Measurements from ENCODE around the gene AOC3. TPM values are rescaled to one million over a fixed set of nuclear protein-coding genes. Genes with fewer than 3 reads are reported as not detected.

The AOC3 gene
- total RNA-seq, 5 donors from 2014 or later (not counting 1 experiment from before 2014, with no cell fraction given), result 1.2 to 2.1 (median 1.2) TPM

- Mint-ChIP-seq H3K27me3 (peaks cover 3 to 4% of the 10 kb centered on the region in 2 donors), H3K9me3 (no peaks in the 10 kb centered on the region), H3K4me3 (peak overlapping the region in 2 of 3 donors; percentile 9 to 50), H3K4me1 (peaks cover 22 to 26% (median 25%) of the 10 kb centered on the region in 3 donors), H3K27ac (no peak overlapping the region), H3K36me3 (no peaks in the 10 kb centered on the region)
- no peaks in the 10 kb centered on the region for H3K9me3 ChIP-seq
- H3K36me3 ChIP-seq (ENCODE audit: control insufficient read depth in 2 of 2, extremely low read depth in 1 of 2, insufficient read depth in 1 of 2, low read length in 1 of 2), result peaks cover 0 to 7% of the 10 kb centered on the region in 2 donors
- H3K27me3 ChIP-seq (replicated peaks in 1 of 2; ENCODE audit: control insufficient read depth in 2 of 2, extremely low read depth in 1 of 2, insufficient read depth in 2 of 2, low read length in 1 of 2), result no peaks in the 10 kb centered on the region
- POLR2A ChIA-PET, result no interaction called here
- no peak overlapping the region for H3K4me3 ChIP-seq (ENCODE audit: control insufficient read depth in 1 of 2, extremely low read depth in 1 of 2, low read length in 1 of 2)
- CTCF ChIA-PET, result no interaction called here
- DNase-seq (no peak), ATAC-seq (replicated peaks in 1 of 4) (no peak)
- H3K27ac ChIP-seq (ENCODE audit: low read length), result no peak overlapping the region
- peaks cover 11 to 18% of the 10 kb centered on the region in 2 experiments for H3K4me1 ChIP-seq (ENCODE audit: control insufficient read depth in 1 of 2, extremely low read depth in 1 of 2, insufficient read depth in 2 of 2, low read length in 2 of 2)
Observed at GRCh38 chr17:42830971-42831370, 20.0 kb upstream of the AOC3 start.

- H3K27me3 Mint-ChIP-seq, result peaks cover 3 to 4% of the 10 kb centered on the region in 2 donors
- H3K4me3 ChIP-seq (ENCODE audit: control insufficient read depth in 1 of 2, extremely low read depth in 1 of 2, low read length in 1 of 2), result peak overlapping the region; percentile 92 to 95
- POLR2A ChIA-PET, result interaction anchor here (0.6 to 2.4 kb wide), 3 partner anchors 8 to 132 kb away, joined by 3 to 9 read pairs (median 4); partner anchors contain the start of gene BECN1 (in 2 of the 2)
Observed at GRCh38 chr17:42832213-42832933, 18.6 kb upstream of the AOC3 start.

GRCh38 chr17:42832934-42833766, 17.8 kb upstream of the AOC3 start, which contains the start of gene PSME3:
Gene PSME3, plus strand, starts transcription at chr17:42833397. Its CDS starts 235 bp downstream, at chr17:42833632.
- WGBS (ENCODE audit: insufficient coverage), result under 1% methylated on average over 62 of the region's 71 CpGs
- peaks cover 0 to 1% of the 10 kb centered on the region in 2 donors for H3K27me3 Mint-ChIP-seq
- POLR2A ChIA-PET, result interaction anchor here (0.6 to 2.4 kb wide), 5 partner anchors 9 to 901 kb away, joined by 3 to 9 read pairs (median 4); partner anchors contain the start of gene BECN1 (in 2 of the 2)

More at GRCh38 chr17:42832213-42832933, 18.6 kb upstream of the AOC3 start:
- H3K36me3 Mint-ChIP-seq, result no peaks in the 10 kb centered on the region
- DNase-seq, result no peak
- H3K9me3 Mint-ChIP-seq, result no peaks in the 10 kb centered on the region
- CTCF ChIA-PET, result interaction anchor here in 1 of 2 donors (1.1 to 1.7 kb wide), 5 partner anchors 9 to 166 kb away, joined by 3 to 11 read pairs (median 3); partner anchors contain the start of genes BECN1, CNTD1, COA3 and RPL27
- peaks cover 11 to 18% of the 10 kb centered on the region in 2 experiments for H3K4me1 ChIP-seq (ENCODE audit: control insufficient read depth in 1 of 2, extremely low read depth in 1 of 2, insufficient read depth in 2 of 2, low read length in 2 of 2)
- ATAC-seq (replicated peaks in 1 of 4), result peak in 2 of 4 experiments; percentile 6 to 25
- peaks cover 22 to 32% (median 25%) of the 10 kb centered on the region in 3 donors for H3K4me1 Mint-ChIP-seq
- H3K27me3 ChIP-seq (replicated peaks in 1 of 2; ENCODE audit: control insufficient read depth in 2 of 2, extremely low read depth in 1 of 2, insufficient read depth in 2 of 2, low read length in 1 of 2), result no peaks in the 10 kb centered on the region
- peaks cover 0 to 16% of the 10 kb centered on the region in 2 donors for H3K36me3 ChIP-seq (ENCODE audit: control insufficient read depth in 2 of 2, extremely low read depth in 1 of 2, insufficient read depth in 1 of 2, low read length in 1 of 2)
- peak overlapping the region; percentile 93 for H3K27ac ChIP-seq (ENCODE audit: low read length)
- peak overlapping the region; percentile 94 to 97 (median 95) for H3K4me3 Mint-ChIP-seq
- WGBS (ENCODE audit: insufficient coverage), result 60% methylated on average over 5 of the region's 9 CpGs
- H3K9me3 ChIP-seq, result no peaks in the 10 kb centered on the region
- peak overlapping the region; percentile 95 to 99 for H3K27ac Mint-ChIP-seq

GRCh38 chr17:42833767-42834422, 17.1 kb upstream of the AOC3 start:
- Mint-ChIP-seq H3K9me3 (no peaks in the 10 kb centered on the region), H3K36me3 (peaks cover 10% of the 10 kb centered on the region), H3K4me3 (peak overlapping the region; percentile 94 to 97 (median 95)), H3K4me1 (peaks cover 22 to 32% (median 25%) of the 10 kb centered on the region in 3 donors), H3K27me3 (no peaks in the 10 kb centered on the region), H3K27ac (peak overlapping the region; percentile 61 to 64)
- Histone ChIP-seq H3K27ac (ENCODE audit: low read length) (peak overlapping the region; percentile 93), H3K9me3 (no peaks in the 10 kb centered on the region), H3K36me3 (ENCODE audit: control insufficient read depth in 2 of 2, extremely low read depth in 1 of 2, insufficient read depth in 1 of 2, low read length in 1 of 2) (peaks cover 2 to 31% of the 10 kb centered on the region in 2 donors), H3K4me1 (ENCODE audit: control insufficient read depth in 1 of 2, extremely low read depth in 1 of 2, insufficient read depth in 2 of 2, low read length in 2 of 2) (peaks cover 11 to 18% of the 10 kb centered on the region in 2 experiments), H3K4me3 (ENCODE audit: control insufficient read depth in 1 of 2, extremely low read depth in 1 of 2, low read length in 1 of 2) (peak overlapping the region; percentile 92 to 95), H3K27me3 (replicated peaks in 1 of 2; ENCODE audit: control insufficient read depth in 2 of 2, extremely low read depth in 1 of 2, insufficient read depth in 2 of 2, low read length in 1 of 2) (no peaks in the 10 kb centered on the region)
- CTCF ChIA-PET, result interaction anchor here in 1 of 2 donors (0.7 to 1.7 kb wide), 6 partner anchors 9 to 650 kb away, joined by 3 to 11 read pairs (median 4); partner anchors contain the start of genes BECN1, CNTD1, COA3 and DHX8
- POLR2A ChIA-PET, result interaction anchor here (0.6 to 2.4 kb wide), 4 partner anchors 10 to 901 kb away, joined by 4 to 9 read pairs (median 4); partner anchors contain the start of gene BECN1 (in 2 of the 2)
- ATAC-seq (replicated peaks in 1 of 4) (no peak), DNase-seq (peak in 1 of 35 experiments; percentile 4)
- 0% methylated on average over 6 of the region's 18 CpGs for WGBS (ENCODE audit: insufficient coverage)

More at GRCh38 chr17:42832934-42833766, 17.8 kb upstream of the AOC3 start, which contains the start of gene PSME3:
- Mint-ChIP-seq H3K9me3 (no peaks in the 10 kb centered on the region), H3K36me3 (peaks cover 6% of the 10 kb centered on the region), H3K4me1 (peaks cover 22 to 32% (median 25%) of the 10 kb centered on the region in 3 donors), H3K4me3 (peak within 1 kb of the TSS; percentile 94 to 97 (median 95)), H3K27ac (peak within 1 kb of the TSS; percentile 95 to 99)
- Histone ChIP-seq H3K4me1 (ENCODE audit: control insufficient read depth in 1 of 2, extremely low read depth in 1 of 2, insufficient read depth in 2 of 2, low read length in 2 of 2) (peaks cover 11 to 18% of the 10 kb centered on the region in 2 experiments), H3K36me3 (ENCODE audit: control insufficient read depth in 2 of 2, extremely low read depth in 1 of 2, insufficient read depth in 1 of 2, low read length in 1 of 2) (peaks cover 0 to 24% of the 10 kb centered on the region in 2 donors), H3K4me3 (ENCODE audit: control insufficient read depth in 1 of 2, extremely low read depth in 1 of 2, low read length in 1 of 2) (peak within 1 kb of the TSS; percentile 92 to 95), H3K9me3 (no peaks in the 10 kb centered on the region), H3K27ac (ENCODE audit: low read length) (peak within 1 kb of the TSS; percentile 93), H3K27me3 (replicated peaks in 1 of 2; ENCODE audit: control insufficient read depth in 2 of 2, extremely low read depth in 1 of 2, insufficient read depth in 2 of 2, low read length in 1 of 2) (no peaks in the 10 kb centered on the region)
- DNase-seq, result peak; percentile 75 to 92 (median 85)
- CTCF ChIA-PET, result interaction anchor here in 1 of 2 donors (0.7 to 1.7 kb wide), 7 partner anchors 9 to 651 kb away, joined by 3 to 11 read pairs (median 4); partner anchors contain the start of genes BECN1, CNTD1, COA3 and DHX8
- peak; percentile 92 to 95 (median 94) for ATAC-seq (replicated peaks in 1 of 4)

GRCh38 chr17:42835732-42836131, 15.3 kb upstream of the AOC3 start:
- H3K36me3 ChIP-seq (ENCODE audit: control insufficient read depth in 2 of 2, extremely low read depth in 1 of 2, insufficient read depth in 1 of 2, low read length in 1 of 2), result peaks cover 5 to 44% of the 10 kb centered on the region in 2 donors
- 100% methylated on average over 2 of the region's 6 CpGs for WGBS (ENCODE audit: insufficient coverage)
- Mint-ChIP-seq H3K36me3 (peaks cover 17% of the 10 kb centered on the region), H3K27ac (no peak overlapping the region), H3K4me3 (no peak overlapping the region), H3K9me3 (no peaks in the 10 kb centered on the region), H3K27me3 (no peaks in the 10 kb centered on the region), H3K4me1 (peaks cover 22 to 32% (median 25%) of the 10 kb centered on the region in 3 donors)
- H3K4me3 ChIP-seq (ENCODE audit: control insufficient read depth in 1 of 2, extremely low read depth in 1 of 2, low read length in 1 of 2), result no peak overlapping the region
- no peak overlapping the region for H3K27ac ChIP-seq (ENCODE audit: low read length)
- H3K4me1 ChIP-seq (ENCODE audit: control insufficient read depth in 1 of 2, extremely low read depth in 1 of 2, insufficient read depth in 2 of 2, low read length in 2 of 2), result peaks cover 11 to 18% of the 10 kb centered on the region in 2 experiments
- H3K27me3 ChIP-seq (replicated peaks in 1 of 2; ENCODE audit: control insufficient read depth in 2 of 2, extremely low read depth in 1 of 2, insufficient read depth in 2 of 2, low read length in 1 of 2), result no peaks in the 10 kb centered on the region
- ATAC-seq (replicated peaks in 1 of 4) (no peak), DNase-seq (no peak)
- POLR2A ChIA-PET, result interaction anchor here in 1 of 2 donors (0.7 kb wide), 1 partner anchor 500 kb away, joined by 6 read pairs; no protein-coding TSS in a partner anchor
- CTCF ChIA-PET, result interaction anchor here in 1 of 2 donors (0.9 kb wide), 1 partner anchor 12 kb away, joined by 3 read pairs; the partner anchor contains the start of gene BECN1
- no peaks in the 10 kb centered on the region for H3K9me3 ChIP-seq

Measured in T-cell (primary cell).